Pancreas (tissue), 10 donors: ENCODE data around the gene CLUH. TPM values are rescaled to one million over a fixed set of nuclear protein-coding genes. Genes with fewer than 3 reads are reported as not detected.
A peak's percentile ranks its signal among the peaks of the same experiment; 100 is the strongest.

Experiments used
- ATAC-seq, 4 donors: fragments of 200-7000 bp; cut with Tn5 transposase; one replicate each; pipeline versions ENCODE4 v1.8.0 to v1.9.1; 2020; ENCODE audit warnings: mild to moderate bottlenecking in 4 of 4, moderate library complexity in 4 of 4
- DNase-seq, 6 donors: peaks; one replicate each; pipeline ENCODE4 v3.0.0-alpha.2; 2020
- FAIRE-seq: peaks from 2 replicates; lab custom pipeline; 2012; peaks lifted over from hg19 to GRCh38; lab: Jason Lieb, UNC
- H3K27ac ChIP-seq, 4 donors: fragments of 200-600 bp; sonication (generic); 1 replicate in 3 of 4; 2 replicates in 1 of 4; pipeline versions ENCODE4 v1.5.0 to v1.8.0; 2020
- H3K27me3 ChIP-seq, 4 donors: fragments of 200-600 bp; one replicate each; pipeline ENCODE4 v1.8.0; 2021
- H3K36me3 ChIP-seq, 3 donors: fragments of 200-600 bp; sonication (generic) in 1 of 3; one replicate each; pipeline versions ENCODE4 v1.5.0 to v1.8.0; 2020 to 2021
- H3K4me1 ChIP-seq, 3 donors: fragments of 200-600 bp; one replicate each; pipeline ENCODE4 v1.8.0; 2021
- H3K4me3 ChIP-seq, 4 donors: fragments of 200-600 bp; sonication (generic) in 2 of 4; one replicate each; pipeline versions ENCODE4 v1.5.0 to v1.8.0; 2020 to 2021
- H3K9me3 ChIP-seq, 4 donors: fragments of 200-600 bp; one replicate each; pipeline ENCODE4 v1.8.0; 2021
- WGBS, 2 donors: extraction: QIAGEN DNeasy Blood & Tissue Kit; methylation state at CpG; one replicate each; pipeline ENCODE4 v1.1.7; 2013; 5-methylcytosine and 5-hydroxymethylcytosine counted together
- intact Hi-C, 3 donors: fragments of 100-400 bp; cut with DNase I; formaldehyde crosslinking; loops; one replicate each; pipeline versions ENCODE4 v1.11.1 to v1.14.2; 2022
- polyA plus RNA-seq, 2 donors: library from polyadenylated mRNA; stranded (reverse); fragments of 200-250 nt; gene quantifications; one replicate each; pipeline ENCODE4 v1.2.3, GENCODE V29; 2013
- total RNA-seq, 6 donors: library from RNA; stranded (reverse); fragmentation: NEBNext Ultra II Directional in 4 of 6; extraction: Animal tissue kit (Norgen Biotek cat#: 25700) in 4 of 6; gene quantifications; one replicate each; pipeline versions ENCODE4 v1.2.1 to v1.2.4, GENCODE V29; 2021 to 2023
- TF ChIP-seq, protein P1 (sequence below), 4 donors: fragments of 200-600 bp; sonication (generic) in 3 of 4; IDR thresholded peaks; one replicate each; pipeline versions ENCODE4 v1.5.0 to v1.8.0; 2021; ENCODE audit warnings: antibody characterized with exemption in 4 of 4
- donor health status: healthy with polysubstance abuse.
- donor health status: DM: no; HTN: no; CAD: no; lungs with moderate emphysema.
- donor health status: DM: no; HTN: no; CAD: no.
- donor health status: control.
- donor health status: control.
- donor health status: Bipolar disorder and iron deficiency.
- donor health status: DM: yes; HTN: yes; CAD: no.
- donor health status: DM: no; HTN: no; CAD: no.
- donor health status: DM: no; HTN: no; CAD: no.
- donor health status: DM: yes; HTN: yes; CAD: no.

Gene CLUH
- total and polyA plus RNA-seq, 8 donors: 47.7 to 201 (median 66.1) TPM

DNA sequence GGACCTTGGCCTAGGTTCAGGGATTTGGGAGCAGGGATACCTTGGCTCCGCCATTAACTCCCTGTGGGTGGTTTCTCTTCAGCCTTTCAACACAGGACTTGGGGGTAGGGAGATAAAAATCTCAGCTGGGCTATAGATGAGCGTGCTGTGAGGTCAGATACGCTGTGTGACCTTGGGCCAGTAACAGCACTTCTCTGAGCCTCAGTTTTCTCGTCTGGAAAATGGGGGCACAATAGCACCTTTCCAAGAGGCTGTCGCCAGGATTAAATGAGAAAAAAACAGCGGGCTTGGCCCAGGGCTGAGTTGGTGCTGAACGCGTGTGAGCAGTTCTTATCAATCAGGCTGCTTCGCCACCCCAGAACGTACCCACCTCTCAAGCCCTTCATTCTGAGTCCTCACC lies 20.2 kb upstream of the CLUH start:
- 71 to 80% methylated on average over 10 of the region's 10 CpGs for WGBS, 2 donors

DNA sequence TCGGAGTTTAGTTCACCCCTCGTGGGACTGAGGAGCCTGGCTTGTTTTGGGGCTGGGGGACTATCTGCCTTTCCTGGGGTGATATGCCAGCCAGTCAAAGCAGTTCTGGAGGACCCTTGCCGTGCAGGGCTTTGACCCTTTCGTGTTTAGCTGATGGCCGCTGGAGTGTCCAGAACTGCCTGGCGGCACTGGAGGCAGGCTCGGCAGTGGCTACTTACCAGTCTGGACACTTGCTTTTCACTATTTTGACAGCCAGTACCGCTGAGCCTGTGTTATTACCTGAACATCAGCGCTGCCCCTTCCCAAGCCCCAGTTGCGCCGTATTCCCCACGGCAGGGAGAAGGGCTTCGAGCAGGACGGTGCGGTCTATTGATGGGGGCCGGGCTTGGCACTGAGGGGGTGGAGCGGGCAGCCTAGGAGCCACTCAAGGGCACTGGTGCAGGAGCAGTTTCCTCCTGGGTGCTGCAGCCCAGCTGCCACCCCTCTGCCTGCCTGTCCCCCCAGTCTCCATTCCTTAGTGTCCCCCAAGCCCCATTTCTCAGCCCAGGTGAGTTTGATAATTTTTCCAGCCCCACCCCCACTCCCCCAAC lies 19.3 kb upstream of the CLUH start:
- H3K27me3 ChIP-seq: peaks cover 0 to 4% (median 0%) of the 10 kb centered on the region in 4 donors
- no peak overlapping the region for H3K27ac ChIP-seq
- no peaks in the 10 kb centered on the region for H3K4me1 ChIP-seq
- TF ChIP-seq, protein P1, sequence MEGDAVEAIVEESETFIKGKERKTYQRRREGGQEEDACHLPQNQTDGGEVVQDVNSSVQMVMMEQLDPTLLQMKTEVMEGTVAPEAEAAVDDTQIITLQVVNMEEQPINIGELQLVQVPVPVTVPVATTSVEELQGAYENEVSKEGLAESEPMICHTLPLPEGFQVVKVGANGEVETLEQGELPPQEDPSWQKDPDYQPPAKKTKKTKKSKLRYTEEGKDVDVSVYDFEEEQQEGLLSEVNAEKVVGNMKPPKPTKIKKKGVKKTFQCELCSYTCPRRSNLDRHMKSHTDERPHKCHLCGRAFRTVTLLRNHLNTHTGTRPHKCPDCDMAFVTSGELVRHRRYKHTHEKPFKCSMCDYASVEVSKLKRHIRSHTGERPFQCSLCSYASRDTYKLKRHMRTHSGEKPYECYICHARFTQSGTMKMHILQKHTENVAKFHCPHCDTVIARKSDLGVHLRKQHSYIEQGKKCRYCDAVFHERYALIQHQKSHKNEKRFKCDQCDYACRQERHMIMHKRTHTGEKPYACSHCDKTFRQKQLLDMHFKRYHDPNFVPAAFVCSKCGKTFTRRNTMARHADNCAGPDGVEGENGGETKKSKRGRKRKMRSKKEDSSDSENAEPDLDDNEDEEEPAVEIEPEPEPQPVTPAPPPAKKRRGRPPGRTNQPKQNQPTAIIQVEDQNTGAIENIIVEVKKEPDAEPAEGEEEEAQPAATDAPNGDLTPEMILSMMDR (IDR thresholded peaks at IDR 0.05): no peak
- 61 to 72% methylated on average over 17 of the region's 17 CpGs for WGBS, 2 donors
- no peak for FAIRE-seq
- intact Hi-C loops: no loop called here
- no peak overlapping the region for H3K4me3 ChIP-seq
- no peaks in the 10 kb centered on the region for H3K9me3 ChIP-seq
- no peaks in the 10 kb centered on the region for H3K36me3 ChIP-seq
- ATAC-seq: no peak
- DNase-seq: no peak

More for the DNA sequence above, 20.2 kb upstream of the CLUH start:
- Histone ChIP-seq H3K4me3 (no peak overlapping the region), H3K4me1 (no peaks in the 10 kb centered on the region), H3K27me3 (peaks cover 0 to 4% (median 0%) of the 10 kb centered on the region in 4 donors), H3K27ac (no peak overlapping the region), H3K9me3 (no peaks in the 10 kb centered on the region), H3K36me3 (no peaks in the 10 kb centered on the region)
- intact Hi-C loops: no loop called here
- TF ChIP-seq, protein P1 (IDR thresholded peaks at IDR 0.05): no peak
- ATAC-seq (no peak), FAIRE-seq (no peak), DNase-seq (no peak)

DNA sequence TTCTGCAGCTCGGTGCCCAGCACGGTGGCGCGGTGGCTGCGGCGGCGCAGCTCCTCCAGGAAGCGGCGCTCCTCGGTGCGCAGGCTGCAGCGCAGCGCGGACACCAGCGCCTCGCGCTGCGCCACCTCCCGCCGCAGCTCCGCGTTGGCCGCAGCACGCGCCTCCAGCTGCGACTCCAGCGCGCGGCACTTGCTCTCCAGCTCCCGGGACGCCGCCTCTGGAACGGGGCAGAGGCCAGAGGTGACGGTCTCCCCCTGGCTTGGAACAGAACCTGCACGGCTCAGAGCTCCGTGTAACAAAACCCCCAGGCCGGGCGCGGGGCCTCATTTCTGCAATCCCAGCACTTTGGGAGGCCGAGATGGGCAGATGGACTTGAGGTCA lies 13.2 kb upstream of the CLUH start:
- Histone ChIP-seq H3K27me3 (peaks cover 0 to 4% (median 0%) of the 10 kb centered on the region in 4 donors), H3K4me3 (peak overlapping the region in 2 of 4 donors; percentile 18 to 25), H3K9me3 (no peaks in the 10 kb centered on the region), H3K4me1 (no peaks in the 10 kb centered on the region), H3K36me3 (no peaks in the 10 kb centered on the region), H3K27ac (no peak overlapping the region)
- WGBS, 2 donors: 2 to 12% methylated on average over 30 to 40 of the region's 40 CpGs
- FAIRE-seq: no peak
- intact Hi-C loops: no loop called here
- TF ChIP-seq, protein P1 (IDR thresholded peaks at IDR 0.05): no peak
- ATAC-seq: peak; percentile 72 to 95 (median 82)
- DNase-seq: peak in 4 of 6 donors; percentile 29 to 81 (median 56)

DNA sequence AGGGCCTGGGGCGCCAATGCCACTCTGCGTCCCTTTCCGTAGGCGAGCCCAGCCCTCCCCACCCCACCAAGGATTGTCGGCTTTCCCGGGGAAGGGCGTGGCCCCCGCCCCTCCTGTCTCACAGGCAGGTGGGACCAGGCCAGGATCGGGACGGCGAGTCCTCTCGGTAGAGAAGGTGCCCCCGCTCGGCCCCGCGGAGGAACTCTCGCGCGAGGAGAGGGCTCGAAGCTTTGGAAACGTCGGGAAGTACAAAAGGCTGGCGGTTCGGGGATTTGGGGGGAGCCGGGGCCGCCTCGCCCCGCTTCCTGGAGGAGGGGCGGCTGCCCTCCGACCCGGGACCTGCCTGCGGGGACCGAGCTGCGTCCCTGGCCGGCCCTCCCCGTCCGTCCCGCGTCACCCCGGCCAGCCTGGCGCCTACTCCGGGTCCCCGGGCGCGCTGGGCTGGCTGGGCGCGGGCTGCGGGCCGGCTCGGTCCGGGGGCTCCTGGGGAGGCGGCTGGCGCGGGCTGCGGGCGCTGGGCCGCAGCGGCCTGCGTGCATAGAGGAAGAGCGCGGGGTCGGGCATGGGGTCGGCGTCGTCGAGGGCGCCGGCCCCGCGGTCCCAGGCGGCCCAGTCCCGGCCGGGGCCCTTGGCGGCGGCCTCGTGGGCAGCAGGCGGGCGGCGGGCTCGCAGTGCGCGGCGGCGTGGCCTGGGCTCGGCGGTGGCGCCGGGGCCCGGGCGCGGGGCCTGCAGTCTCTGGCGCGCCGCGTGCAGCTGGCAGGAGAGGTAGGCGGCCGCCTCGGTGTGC lies 12.6 kb upstream of the CLUH start:
- H3K27me3 ChIP-seq: peaks cover 0 to 4% (median 0%) of the 10 kb centered on the region in 4 donors

More for the DNA sequence above, 12.6 kb upstream of the CLUH start:
- FAIRE-seq: no peak
- Histone ChIP-seq H3K36me3 (no peaks in the 10 kb centered on the region), H3K4me3 (peak overlapping the region in 2 of 4 donors; percentile 18 to 25), H3K4me1 (no peaks in the 10 kb centered on the region), H3K27ac (no peak overlapping the region), H3K9me3 (no peaks in the 10 kb centered on the region)
- peak in 2 of 6 donors; percentile 29 to 75 for DNase-seq
- ATAC-seq: peak in 1 of 4 donors; percentile 10
- TF ChIP-seq, protein P1 (IDR thresholded peaks at IDR 0.05): no peak
- intact Hi-C loops: no loop called here
- WGBS, 2 donors: 13 to 17% methylated on average over 58 to 98 of the region's 98 CpGs
